ENCODE results near the gene TMEM129.

The TMEM129 gene

GRCh38 chr4:1727117-1728031 is 6.3 kb upstream of the TMEM129 start:
- no peak overlapping the region for H3K4me3 ChIP-seq (ENCODE audit: low read depth, low read length)
- no peak for TF ChIP-seq CTCF (IDR thresholded peaks at IDR 0.05; ENCODE audit: low read depth, low read length)

GRCh38 chr4:1726146-1726934 is 5.2 kb upstream of the TMEM129 start:
- H3K4me3 ChIP-seq (ENCODE audit: low read depth, low read length) = no peak overlapping the region
- TF ChIP-seq CTCF (IDR thresholded peaks at IDR 0.05; ENCODE audit: low read depth, low read length) = peak; percentile 98

- TF ChIP-seq CTCF (IDR thresholded peaks at IDR 0.05; ENCODE audit: low read depth, low read length) = no peak
- H3K4me3 ChIP-seq (ENCODE audit: low read depth, low read length) = no peak overlapping the region
Observed at GRCh38 chr4:1725521-1725920, 4.4 kb upstream of the TMEM129 start.

- peak overlapping the region; percentile 62 for H3K4me3 ChIP-seq (ENCODE audit: low read depth, low read length)
Observed at GRCh38 chr4:1723131-1723801, 2.1 kb upstream of the TMEM129 start.

GRCh38 chr4:1722551-1723118 is 1.5 kb upstream of the TMEM129 start:
- no peak for TF ChIP-seq CTCF (IDR thresholded peaks at IDR 0.05; ENCODE audit: low read depth, low read length)
- peak overlapping the region; percentile 62 for H3K4me3 ChIP-seq (ENCODE audit: low read depth, low read length)

More at GRCh38 chr4:1723131-1723801, 2.1 kb upstream of the TMEM129 start:
- no peak for TF ChIP-seq CTCF (IDR thresholded peaks at IDR 0.05; ENCODE audit: low read depth, low read length)

- peak overlapping the region; percentile 62 for H3K4me3 ChIP-seq (ENCODE audit: low read depth, low read length)
- no peak for TF ChIP-seq CTCF (IDR thresholded peaks at IDR 0.05; ENCODE audit: low read depth, low read length)
Observed at GRCh38 chr4:1721666-1722550, 785 bp upstream of the TMEM129 start.

Measured in WI38 (cell line).